ENCODE data around the gene CTIF.

The CTIF gene

DNA sequence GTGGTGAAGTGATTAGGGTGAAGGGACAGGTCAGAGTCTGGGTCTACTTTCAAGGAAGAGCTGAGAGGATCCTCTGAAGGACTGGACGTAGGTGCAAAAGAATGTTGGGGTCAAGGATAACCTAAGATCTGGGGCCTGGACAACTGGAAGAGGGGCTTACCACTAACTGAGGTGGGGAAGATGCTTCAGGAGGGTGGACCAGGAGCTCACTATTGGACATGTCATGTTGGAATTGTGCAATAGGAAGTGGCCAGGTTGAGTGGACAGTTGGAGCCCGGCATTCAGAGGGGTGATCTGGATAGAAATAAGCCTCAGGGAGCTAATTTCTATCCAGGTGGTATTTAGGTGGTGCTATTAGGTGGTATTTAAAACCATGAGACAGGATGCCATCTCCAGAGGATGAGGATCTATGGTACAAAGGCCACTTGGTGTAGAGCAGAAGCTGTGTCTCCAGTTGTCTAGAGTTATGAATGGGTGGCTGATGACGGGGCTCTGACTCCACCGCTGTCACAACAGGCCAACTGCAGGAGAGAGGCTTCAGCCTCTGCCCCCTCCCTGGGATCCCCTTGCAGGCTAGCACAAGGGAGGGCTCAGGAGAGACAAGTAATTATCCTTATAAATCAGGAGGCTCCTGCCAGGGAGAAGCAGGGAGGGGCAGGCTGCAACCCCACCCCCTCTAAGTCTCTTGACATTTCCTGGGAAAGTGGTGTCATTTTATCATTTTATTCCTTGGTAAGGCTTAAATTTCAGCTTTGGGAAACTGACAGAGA is 254.0 kb downstream of the CTIF start:
- DNase-seq, result no peak

- DNase-seq, result no peak
Observed at GRCh38 chr18:48794251-48794970, 255.6 kb downstream of the CTIF start.

DNA sequence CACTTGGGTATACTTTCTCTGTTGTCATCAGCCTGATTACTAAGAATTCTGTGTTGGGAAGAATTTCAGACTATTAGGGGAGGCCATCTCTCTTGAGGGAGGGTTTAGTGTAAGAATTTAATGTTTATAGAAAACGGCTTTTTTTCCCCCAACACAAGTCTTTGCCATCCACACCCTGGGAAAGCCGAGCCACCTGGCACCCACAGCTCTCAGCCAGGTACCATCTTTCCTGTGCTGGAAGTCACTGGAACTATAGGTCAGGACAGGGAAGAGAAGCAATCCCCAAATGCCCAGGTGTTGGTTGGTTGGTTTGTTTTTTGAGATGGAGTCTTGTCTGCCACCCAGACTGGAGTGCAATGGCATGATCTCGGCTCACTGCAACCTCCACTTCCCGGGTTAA is 256.9 kb downstream of the CTIF start:
- DNase-seq, result no peak

- DNase-seq, result peak in 1 of 4 experiments; percentile 32
Observed at GRCh38 chr18:48796491-48797205, 257.8 kb downstream of the CTIF start.

GRCh38 chr18:48797841-48798255 is 259.0 kb downstream of the CTIF start:
- no peak for DNase-seq

GRCh38 chr18:48798334-48799245 is 259.8 kb downstream of the CTIF start:
- DNase-seq, result no peak

DNA sequence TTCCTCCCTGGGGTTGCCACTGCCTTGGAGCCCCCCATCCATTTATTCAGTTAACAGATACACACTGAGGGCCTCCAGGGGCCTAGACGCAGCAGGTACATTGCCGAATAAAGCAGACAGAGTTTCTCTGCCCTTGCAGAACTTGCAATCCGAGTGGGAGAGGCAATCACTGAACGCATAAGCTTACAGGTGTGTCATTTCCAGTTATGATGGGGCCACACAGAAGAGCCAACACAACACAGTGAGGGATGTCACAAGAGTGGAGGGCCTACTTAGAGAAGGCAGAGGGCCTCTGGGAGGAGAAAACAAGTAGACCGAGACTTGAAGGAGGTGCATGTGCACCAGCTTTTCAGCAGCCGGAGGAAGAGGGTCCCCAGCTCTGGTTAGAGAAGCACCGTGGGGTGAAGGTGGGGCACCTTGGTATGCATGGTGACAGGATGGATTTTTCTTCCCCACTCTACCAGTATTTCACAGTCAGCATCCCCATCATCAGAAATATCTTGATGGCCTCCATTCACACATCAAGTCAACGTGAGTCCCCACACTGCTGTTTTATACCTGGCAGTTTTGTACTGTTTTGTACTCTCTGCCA is 261.0 kb downstream of the CTIF start:
- no peak for DNase-seq

DNA sequence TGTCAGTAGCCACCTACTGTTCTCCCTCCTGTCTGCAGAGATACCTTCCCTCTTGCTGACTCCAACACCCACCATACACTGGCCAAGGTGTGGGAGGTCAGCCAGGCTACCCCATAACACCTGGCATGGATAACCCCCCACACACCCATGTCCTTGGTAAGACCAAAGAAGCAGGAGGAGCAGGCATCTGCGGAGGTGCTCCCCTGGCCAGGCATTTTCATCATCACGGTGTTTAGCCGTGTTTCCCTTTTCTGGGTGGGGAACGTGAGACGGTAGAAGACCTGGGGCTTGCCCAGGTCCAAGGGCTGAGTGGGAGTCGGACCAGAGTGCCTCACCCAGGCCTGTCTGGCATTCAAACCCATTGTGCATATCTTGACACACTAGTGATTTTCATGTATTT is 261.6 kb downstream of the CTIF start:
- no peak for DNase-seq

DNA sequence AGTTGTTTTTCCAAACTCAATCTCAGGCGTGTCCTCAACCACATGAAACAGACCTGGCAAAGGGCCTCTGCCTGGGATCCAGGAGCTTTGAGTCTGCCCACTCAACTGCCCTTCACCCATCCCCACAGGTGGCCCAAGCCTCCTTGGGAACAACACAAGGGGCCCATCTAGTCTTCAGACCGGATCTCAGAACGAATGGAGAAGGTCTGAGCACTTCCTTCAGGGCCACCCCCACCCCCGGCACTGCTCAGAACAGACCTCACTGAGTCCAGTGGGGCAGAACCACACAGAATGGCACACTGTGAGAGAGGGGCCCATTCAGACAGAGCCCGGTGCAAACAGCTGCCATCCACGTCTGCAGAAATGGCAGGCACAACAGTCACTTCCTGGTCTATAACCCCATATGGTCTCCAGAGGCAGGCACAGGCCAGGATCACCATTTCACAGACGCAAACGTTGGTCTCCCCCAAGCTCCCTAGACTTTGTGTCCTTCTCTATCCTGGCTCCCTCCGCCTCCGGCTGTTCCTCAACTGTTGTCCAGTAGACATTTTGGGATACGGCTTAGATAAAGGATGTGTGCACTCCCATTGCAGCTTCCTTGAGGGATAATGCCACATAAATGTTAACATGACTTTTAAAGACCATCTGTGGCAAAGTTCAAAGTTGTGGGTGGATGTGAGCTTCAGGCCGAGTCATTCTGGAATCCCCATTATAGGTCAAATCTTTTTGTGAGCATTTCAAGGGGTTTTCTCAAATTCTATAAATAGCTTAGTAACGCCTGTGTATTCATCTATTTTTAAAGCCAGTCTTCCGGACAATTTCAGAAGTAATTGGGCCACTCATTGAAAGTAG is 262.3 kb downstream of the CTIF start:
- peak; percentile 33 to 77 (median 54) for DNase-seq

DNA sequence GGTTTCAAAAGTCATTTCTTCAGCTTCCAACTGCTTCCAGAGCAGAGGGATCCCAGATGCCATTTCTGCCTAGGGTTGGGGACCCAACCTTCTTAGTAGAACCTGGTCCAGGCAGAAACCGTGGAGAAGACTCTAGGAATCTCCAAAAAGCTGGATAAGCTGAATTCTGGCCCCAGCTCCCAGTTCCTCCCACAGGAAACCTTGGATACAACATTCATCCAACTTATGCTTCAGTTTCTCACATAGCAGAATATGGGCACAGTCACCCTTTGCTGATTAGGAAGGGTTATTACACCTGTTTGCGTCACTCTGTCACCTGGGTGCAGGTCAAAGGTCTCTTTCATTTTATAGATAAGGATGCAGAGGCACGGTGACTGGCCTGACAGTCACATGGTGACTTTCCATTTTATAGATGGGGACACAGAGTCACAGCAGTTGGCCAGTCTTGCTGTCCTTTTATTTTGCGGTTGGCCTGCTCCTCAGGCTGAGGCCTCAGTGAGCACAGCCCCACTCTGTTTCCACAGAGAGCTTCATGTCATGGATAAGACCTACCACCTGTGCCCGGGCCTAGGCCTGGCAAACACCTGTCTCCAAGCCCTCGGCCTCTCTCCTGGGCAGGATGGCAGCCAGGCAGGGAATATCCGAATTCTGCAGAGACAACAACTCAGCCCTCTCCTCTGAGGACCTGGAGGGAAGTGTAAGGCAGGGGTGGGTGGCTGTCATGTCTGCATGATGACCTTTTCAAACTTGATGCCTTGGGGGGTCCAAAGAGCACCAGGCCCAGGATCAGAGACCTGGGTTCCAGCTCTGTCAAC is 263.1 kb downstream of the CTIF start:
- DNase-seq, result no peak

- DNase-seq, result no peak
Observed at GRCh38 chr18:48802543-48803290, 263.9 kb downstream of the CTIF start.

DNA sequence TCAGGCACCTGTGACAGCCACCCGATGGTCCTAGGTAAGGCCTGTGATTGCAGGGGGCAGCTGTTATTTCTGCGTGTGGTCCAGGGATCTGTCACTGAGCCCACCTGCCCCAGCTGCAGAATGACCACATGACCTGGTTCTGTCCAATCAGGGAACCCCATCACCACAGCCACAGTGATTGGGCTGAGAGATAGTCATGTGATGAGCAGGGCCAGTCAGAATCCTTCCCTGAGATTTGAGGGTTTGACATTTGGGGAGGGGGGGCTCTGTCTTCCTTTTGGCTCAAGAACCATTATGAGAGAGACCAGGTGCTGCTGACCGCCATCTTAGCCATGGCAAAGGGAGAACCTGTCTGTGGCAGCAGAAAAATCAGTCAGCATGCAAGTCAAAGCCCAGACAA is 264.7 kb downstream of the CTIF start:
- DNase-seq, result no peak

GRCh38 chr18:48803951-48804855 is 265.4 kb downstream of the CTIF start:
- DNase-seq, result no peak

DNA sequence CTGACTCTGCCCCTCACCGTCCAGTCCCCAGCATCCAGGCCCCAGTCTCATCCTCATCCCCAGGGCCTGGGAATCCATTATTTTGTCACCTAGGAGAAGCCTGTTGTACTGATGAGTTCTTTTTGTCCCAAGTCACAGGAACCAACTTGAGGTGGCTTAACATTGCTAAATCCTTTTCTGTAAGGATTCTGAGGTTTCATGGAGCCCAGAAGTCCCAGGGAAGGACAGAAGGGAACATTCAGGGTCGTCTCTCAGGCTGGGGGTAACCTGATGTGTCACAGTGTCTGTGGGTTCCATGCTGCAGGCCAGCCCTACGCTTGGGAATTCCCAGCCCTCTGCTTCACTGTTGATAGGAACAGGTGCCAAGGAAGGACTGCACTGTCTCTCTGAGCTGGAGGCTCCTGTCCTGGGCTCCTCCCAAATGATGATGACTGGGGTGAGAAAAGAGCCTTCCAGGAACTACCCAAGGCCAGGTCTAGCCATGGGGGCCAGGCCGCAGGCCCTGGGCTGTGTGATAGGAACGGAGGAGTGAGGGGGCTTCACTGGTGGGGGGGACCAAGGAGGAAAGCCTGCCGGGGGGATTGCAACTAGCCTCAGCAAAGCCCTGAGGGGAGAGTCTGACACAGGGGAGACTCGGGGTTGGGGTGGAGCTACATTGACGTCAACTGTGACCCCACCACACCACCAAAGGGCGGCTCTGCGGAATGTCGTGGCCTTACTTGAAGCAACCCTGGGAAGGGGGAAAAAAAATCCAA is 266.2 kb downstream of the CTIF start:
- no peak for DNase-seq

DNA sequence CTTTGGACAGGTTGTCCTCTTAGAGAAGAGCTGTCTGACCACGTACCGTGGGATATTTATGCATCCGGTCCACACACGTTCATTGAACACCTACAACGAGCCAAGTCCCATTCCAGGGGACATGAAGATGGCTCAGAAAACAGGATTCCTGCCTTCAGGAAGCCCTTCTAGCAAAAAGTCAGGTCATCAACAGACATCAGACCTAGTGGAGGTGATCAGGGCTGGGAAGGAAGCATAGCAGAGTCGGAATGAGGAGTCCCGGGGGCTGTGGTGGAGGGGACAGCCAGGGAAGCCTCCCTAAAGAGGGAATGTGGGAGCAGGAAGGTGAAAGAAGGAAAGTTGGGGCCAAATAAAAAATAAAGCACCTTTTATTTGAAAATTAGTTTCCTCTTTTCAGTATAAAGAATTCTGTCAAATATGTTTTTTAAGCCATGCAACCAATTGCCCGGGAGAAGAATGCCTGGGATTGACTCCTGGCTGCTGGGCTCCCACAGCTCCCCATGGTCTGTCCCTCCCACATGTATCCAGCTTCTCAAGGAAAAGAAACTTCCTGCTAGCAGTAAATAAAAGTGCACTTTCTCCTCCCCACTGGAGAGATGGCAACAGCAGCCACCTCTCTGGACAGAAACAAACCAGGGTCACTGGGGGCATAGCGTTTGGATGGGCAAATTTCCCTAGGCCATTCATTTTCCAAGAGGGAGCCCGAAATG is 267.1 kb downstream of the CTIF start:
- DNase-seq, result no peak

- DNase-seq, result no peak
Observed at GRCh38 chr18:48806551-48807261, 267.9 kb downstream of the CTIF start.
